ENCODE data around the gene ZNF22.

- TF ChIP-seq CTCF (IDR thresholded peaks at IDR 0.05) (no peak), POLR2A (IDR thresholded peaks at IDR 0.05) (no peak), EP300 (IDR thresholded peaks at IDR 0.05) (no peak)
These were observed 41.9 kb upstream of the ZNF22 start for GRCh38 chr10:44958898-44959246.
